Neuronal stem cell (in vitro differentiated cells): ENCODE data around the gene HSPG2.
"Not testable (repeated sequence)": the region's sequence is repeated elsewhere in the genome, so short reads cannot be mapped to it uniquely, and the experiment has no call there.

Experiments used
- DNase-seq: peaks from one replicate; pipeline ENCODE4 v3.0.0-alpha.2; 2013; ENCODE audit warnings: low spot score
- H2AFZ ChIP-seq: one replicate; pipeline ENCODE4 v1.6.1; 2013; ENCODE audit warnings: mild to moderate bottlenecking, low read length, inconsistent platforms
- H2AK5ac ChIP-seq: 2 replicates; pipeline ENCODE4 v1.6.1; 2013; ENCODE audit warnings: low read depth, mild to moderate bottlenecking, inconsistent platforms, low read length, moderate library complexity, mixed read lengths
- H2BK120ac ChIP-seq: 2 replicates; pipeline ENCODE4 v1.6.1; 2013; ENCODE audit warnings: low read depth, mild to moderate bottlenecking, inconsistent platforms, low read length, moderate library complexity, mixed read lengths
- H2BK12ac ChIP-seq: one replicate; pipeline ENCODE4 v1.6.1; 2013; ENCODE audit warnings: low read length, inconsistent platforms
- H2BK15ac ChIP-seq: 2 replicates; pipeline ENCODE4 v1.6.1; 2013; ENCODE audit warnings: mild to moderate bottlenecking, low read length, inconsistent platforms, mixed read lengths
- H2BK5ac ChIP-seq: one replicate; pipeline ENCODE4 v1.6.1; 2013; ENCODE audit warnings: inconsistent platforms, mild to moderate bottlenecking, low read length, moderate library complexity
- H3K14ac ChIP-seq: one replicate; pipeline ENCODE4 v1.6.1; 2013; ENCODE audit warnings: low read length, inconsistent platforms
- H3K18ac ChIP-seq: 2 replicates; pipeline ENCODE4 v1.6.1; 2013; ENCODE audit warnings: low read length, inconsistent platforms
- H3K23ac ChIP-seq: 2 replicates; pipeline ENCODE4 v1.6.1; 2013; ENCODE audit warnings: low read depth, mild to moderate bottlenecking, mixed read lengths, low read length, inconsistent platforms; ENCODE audit not compliant: poor library complexity
- H3K27ac ChIP-seq: replicated peaks from 3 replicates; pipeline ENCODE4 v1.5.1; 2013; ENCODE audit warnings: low read length, inconsistent platforms
- H3K27me3 ChIP-seq, 3 experiments: 2 replicates each; pipeline ENCODE4 v1.6.1; 2013; ENCODE audit warnings: low read length in 3 of 3, mild to moderate bottlenecking in 2 of 3, inconsistent platforms in 1 of 3, low read depth in 1 of 3, mixed read lengths in 1 of 3, moderate library complexity in 1 of 3; ENCODE audit not compliant: control insufficient read depth in 3 of 3, insufficient read depth in 3 of 3
- H3K36me3 ChIP-seq, 2 donors: replicated peaks in 1 of 2; 2 replicates each; pipeline ENCODE4 v1.6.1; 2013; ENCODE audit warnings: low read length in 2 of 2; ENCODE audit not compliant: control insufficient read depth in 2 of 2, insufficient read depth in 2 of 2
- H3K4ac ChIP-seq: 2 replicates; pipeline ENCODE4 v1.6.1; 2013; ENCODE audit warnings: inconsistent platforms, mild to moderate bottlenecking, low read length, moderate library complexity
- H3K4me1 ChIP-seq, 2 donors: 1 replicate in 1 of 2; 2 replicates in 1 of 2; pipeline ENCODE4 v1.6.1; 2013; ENCODE audit warnings: low read length in 2 of 2, low read depth in 1 of 2; ENCODE audit not compliant: control insufficient read depth in 2 of 2, insufficient read depth in 1 of 2
- H3K4me2 ChIP-seq: one replicate; pipeline ENCODE4 v1.6.1; 2013; ENCODE audit warnings: mild to moderate bottlenecking, low read length, inconsistent platforms; ENCODE audit not compliant: insufficient read depth, poor library complexity, severe bottlenecking
- H3K4me3 ChIP-seq, 2 donors: 2 replicates each; pipeline ENCODE4 v1.5.1; 2013; ENCODE audit warnings: low read length in 2 of 2, mild to moderate bottlenecking in 2 of 2, inconsistent platforms in 1 of 2, moderate library complexity in 1 of 2
- H3K79me1 ChIP-seq: one replicate; pipeline ENCODE4 v1.6.1; 2013; ENCODE audit warnings: low read depth, mild to moderate bottlenecking, inconsistent platforms, low read length, moderate library complexity
- H3K9ac ChIP-seq: one replicate; pipeline ENCODE4 v1.6.1; 2013; ENCODE audit warnings: mild to moderate bottlenecking, low read depth, low read length, inconsistent platforms; ENCODE audit not compliant: poor library complexity
- H3K9me3 ChIP-seq, 2 donors: replicated peaks in 1 of 2; 2 replicates each; pipeline versions ENCODE3 to v1.6.1; 2013; ENCODE audit warnings: low read length in 2 of 2, mild to moderate bottlenecking in 2 of 2, inconsistent platforms in 1 of 2, low read depth in 1 of 2, mixed read lengths in 1 of 2, moderate library complexity in 1 of 2; ENCODE audit not compliant: control insufficient read depth in 2 of 2, insufficient read depth in 1 of 2
- H4K8ac ChIP-seq: one replicate; pipeline ENCODE4 v1.6.1; 2013; ENCODE audit warnings: low read depth, mild to moderate bottlenecking, inconsistent platforms, low read length, moderate library complexity
- H4K91ac ChIP-seq: one replicate; pipeline ENCODE4 v1.6.1; 2013; ENCODE audit warnings: low read length, low read depth, mild to moderate bottlenecking, inconsistent platforms; ENCODE audit not compliant: poor library complexity
- WGBS, 2 donors: extraction: QIAGEN DNeasy Blood & Tissue Kit; methylation state at CpG; one replicate each; pipeline ENCODE4 v1.1.7; 2013; ENCODE audit warnings: missing lambda C conversion rate in 2 of 2, mixed read lengths in 1 of 2; ENCODE audit not compliant: insufficient read length in 2 of 2, insufficient replicate concordance in 1 of 2; ENCODE audit errors: extremely low coverage in 2 of 2; 5-methylcytosine and 5-hydroxymethylcytosine counted together

Gene HSPG2

GRCh38 chr1:21785764-21786163, 151.3 kb downstream of the HSPG2 start:
- H2BK5ac ChIP-seq, H2AFZ ChIP-seq, H4K8ac ChIP-seq, H3K9ac ChIP-seq, H2AK5ac ChIP-seq, H3K4me1 ChIP-seq, H2BK120ac ChIP-seq, H4K91ac ChIP-seq, H2BK15ac ChIP-seq, H3K18ac ChIP-seq, H3K4me2 ChIP-seq, H3K14ac ChIP-seq, H3K27me3 ChIP-seq, H3K23ac ChIP-seq, H3K4ac ChIP-seq, H3K9me3 ChIP-seq, H3K27ac ChIP-seq, DNase-seq, H3K79me1 ChIP-seq, H3K4me3 ChIP-seq, H3K36me3 ChIP-seq, H2BK12ac ChIP-seq: not testable (repeated sequence)
- no CpG with 5 or more reads among the region's 9 CpGs for whole genome bisulfite sequencing, 2 donors

GRCh38 chr1:21783679-21784603, 153.2 kb downstream of the HSPG2 start:
- H3K4me3 ChIP-seq: peak overlapping the region; percentile 90 to 97
- no peaks in the 10 kb centered on the region for H3K36me3 ChIP-seq
- H3K27me3 ChIP-seq: peaks cover 0 to 1% (median 0%) of the 10 kb centered on the region in 3 experiments
- peaks cover 0 to 5% of the 10 kb centered on the region in 2 donors for H3K4me1 ChIP-seq
- H3K18ac ChIP-seq: no peak overlapping the region
- H3K23ac ChIP-seq: peak overlapping the region; percentile 100
- no peak overlapping the region for H3K14ac ChIP-seq
- H3K79me1 ChIP-seq: peaks cover 6% of the 10 kb centered on the region
- DNase-seq: no peak
- H4K8ac ChIP-seq: no peak overlapping the region
- H3K9ac ChIP-seq: no peak overlapping the region
- H3K4ac ChIP-seq: no peak overlapping the region
- H2BK5ac ChIP-seq: no peak overlapping the region
- H3K4me2 ChIP-seq: peak overlapping the region; percentile 59
- no peak overlapping the region for H4K91ac ChIP-seq
- H2AFZ ChIP-seq: peak overlapping the region; percentile 97
- H2BK15ac ChIP-seq: no peak overlapping the region
- WGBS, 2 donors: no CpG with 5 or more reads among the region's 32 CpGs
- no peak overlapping the region for H2BK12ac ChIP-seq
- H3K27ac ChIP-seq: no peak overlapping the region
- no peak overlapping the region for H2BK120ac ChIP-seq
- H3K9me3 ChIP-seq: no peaks in the 10 kb centered on the region
- no peak overlapping the region for H2AK5ac ChIP-seq

GRCh38 chr1:21782868-21783678, 154.0 kb downstream of the HSPG2 start, which contains the start of gene USP48:
TSS of gene USP48 (minus strand) at chr1:21783149. CDS start at chr1:21782957, 192 bp downstream.
- peak within 1 kb of the TSS; percentile 79 for H3K4me2 ChIP-seq
- peaks cover 0 to 1% (median 0%) of the 10 kb centered on the region in 3 experiments for H3K27me3 ChIP-seq
- DNase-seq: peak; percentile 93

More at GRCh38 chr1:21782868-21783678, 154.0 kb downstream of the HSPG2 start, which contains the start of gene USP48:
- H3K9ac ChIP-seq: peak within 1 kb of the TSS; percentile 97
- peak within 1 kb of the TSS; percentile 98 for H3K27ac ChIP-seq
- H3K79me1 ChIP-seq: peaks cover 6% of the 10 kb centered on the region
- H3K4me1 ChIP-seq: peaks cover 0 to 5% of the 10 kb centered on the region in 2 donors
- no peak within 1 kb of the TSS for H2BK12ac ChIP-seq
- peak within 1 kb of the TSS; percentile 100 for H3K23ac ChIP-seq
- peak within 1 kb of the TSS; percentile 90 to 97 for H3K4me3 ChIP-seq
- peak within 1 kb of the TSS; percentile 96 for H3K14ac ChIP-seq
- H2AFZ ChIP-seq: peak within 1 kb of the TSS; percentile 97
- H4K91ac ChIP-seq: no peak within 1 kb of the TSS
- H3K4ac ChIP-seq: no peak within 1 kb of the TSS
- H2BK5ac ChIP-seq: peak within 1 kb of the TSS; percentile 85
- peak within 1 kb of the TSS; percentile 42 for H2AK5ac ChIP-seq
- WGBS, 2 donors: no CpG with 5 or more reads among the region's 82 CpGs
- H4K8ac ChIP-seq: peak within 1 kb of the TSS; percentile 78
- H2BK120ac ChIP-seq: peak within 1 kb of the TSS; percentile 89
- H3K9me3 ChIP-seq: peaks cover 0 to 5% of the 10 kb centered on the region in 2 donors
- no peaks in the 10 kb centered on the region for H3K36me3 ChIP-seq
- no peak within 1 kb of the TSS for H2BK15ac ChIP-seq
- peak within 1 kb of the TSS; percentile 96 for H3K18ac ChIP-seq
